ENCODE measurements around the gene CAPN7.
A peak's percentile ranks its signal among the peaks of the same experiment; 100 is the strongest.
"Not testable (repeated sequence)": the region's sequence is repeated elsewhere in the genome, so short reads cannot be mapped to it uniquely, and the experiment has no call there.

CAPN7 gene

GRCh38 chr3:15205934-15206661, at the start of gene CAPN7:
Gene CAPN7 (plus strand): TSS chr3:15206246. CDS start chr3:15206496, 250 bp downstream.
- H3K4me3 ChIP-seq (ENCODE audit: low read length): peak within 1 kb of the TSS; percentile 91
- H3K27me3 ChIP-seq (replicated peaks; ENCODE audit: control insufficient read depth, insufficient read depth, low read length): no peaks in the 10 kb centered on the region
- peaks cover 18% of the 10 kb centered on the region for H3K36me3 ChIP-seq (ENCODE audit: control insufficient read depth, insufficient read depth, low read length, severe bottlenecking)
- peaks cover 19% of the 10 kb centered on the region for H3K4me1 ChIP-seq (ENCODE audit: control insufficient read depth, insufficient read depth, low read length)
- peak; percentile 99 for DNase-seq (ENCODE audit: low read depth)
- H3K9ac ChIP-seq (ENCODE audit: low read length): peak within 1 kb of the TSS; percentile 99
- H3K9me3 ChIP-seq (ENCODE audit: control insufficient read depth, low read length): no peaks in the 10 kb centered on the region

GRCh38 chr3:15157441-15157840, 48.6 kb upstream of the CAPN7 start:
- no peak for DNase-seq (ENCODE audit: low read depth)
- H3K27me3 ChIP-seq (replicated peaks; ENCODE audit: control insufficient read depth, insufficient read depth, low read length): peaks cover 47% of the 10 kb centered on the region

GRCh38 chr3:15159501-15160136, 46.4 kb upstream of the CAPN7 start:
- Histone ChIP-seq H3K27me3 (replicated peaks; ENCODE audit: control insufficient read depth, insufficient read depth, low read length) (peaks cover 25% of the 10 kb centered on the region), H3K36me3 (ENCODE audit: control insufficient read depth, insufficient read depth, low read length, severe bottlenecking) (no peaks in the 10 kb centered on the region), H3K9me3 (ENCODE audit: control insufficient read depth, low read length) (peaks cover 9% of the 10 kb centered on the region), H3K9ac (ENCODE audit: low read length) (no peak overlapping the region), H3K4me1 (ENCODE audit: control insufficient read depth, insufficient read depth, low read length) (no peaks in the 10 kb centered on the region), H3K4me3 (ENCODE audit: low read length) (no peak overlapping the region)
- DNase-seq (ENCODE audit: low read depth): peak; percentile 7

More at GRCh38 chr3:15157441-15157840, 48.6 kb upstream of the CAPN7 start:
- Histone ChIP-seq H3K4me3 (ENCODE audit: low read length) (no peak overlapping the region), H3K9me3 (ENCODE audit: control insufficient read depth, low read length) (peaks cover 9% of the 10 kb centered on the region), H3K36me3 (ENCODE audit: control insufficient read depth, insufficient read depth, low read length, severe bottlenecking) (no peaks in the 10 kb centered on the region), H3K9ac (ENCODE audit: low read length) (no peak overlapping the region), H3K4me1 (ENCODE audit: control insufficient read depth, insufficient read depth, low read length) (no peaks in the 10 kb centered on the region)

GRCh38 chr3:15160662-15161061, 45.4 kb upstream of the CAPN7 start:
- Histone ChIP-seq H3K9me3 (ENCODE audit: control insufficient read depth, low read length) (peaks cover 9% of the 10 kb centered on the region), H3K4me1 (ENCODE audit: control insufficient read depth, insufficient read depth, low read length) (no peaks in the 10 kb centered on the region), H3K9ac (ENCODE audit: low read length) (no peak overlapping the region), H3K36me3 (ENCODE audit: control insufficient read depth, insufficient read depth, low read length, severe bottlenecking) (no peaks in the 10 kb centered on the region), H3K4me3 (ENCODE audit: low read length) (no peak overlapping the region), H3K27me3 (replicated peaks; ENCODE audit: control insufficient read depth, insufficient read depth, low read length) (peaks cover 14% of the 10 kb centered on the region)
- no peak for DNase-seq (ENCODE audit: low read depth)

- Histone ChIP-seq H3K4me3 (ENCODE audit: low read length) (no peak overlapping the region), H3K4me1 (ENCODE audit: control insufficient read depth, insufficient read depth, low read length) (no peaks in the 10 kb centered on the region), H3K9me3 (ENCODE audit: control insufficient read depth, low read length) (peaks cover 9% of the 10 kb centered on the region), H3K36me3 (ENCODE audit: control insufficient read depth, insufficient read depth, low read length, severe bottlenecking) (no peaks in the 10 kb centered on the region), H3K27me3 (replicated peaks; ENCODE audit: control insufficient read depth, insufficient read depth, low read length) (peaks cover 11% of the 10 kb centered on the region), H3K9ac (ENCODE audit: low read length) (no peak overlapping the region)
- peak; percentile 9 for DNase-seq (ENCODE audit: low read depth)
Measured at GRCh38 chr3:15161133-15161532, 44.9 kb upstream of the CAPN7 start.

- H3K4me1 ChIP-seq (ENCODE audit: control insufficient read depth, insufficient read depth, low read length); H3K27me3 ChIP-seq (replicated peaks; ENCODE audit: control insufficient read depth, insufficient read depth, low read length); H3K9ac ChIP-seq (ENCODE audit: low read length); H3K4me3 ChIP-seq (ENCODE audit: low read length); H3K9me3 ChIP-seq (ENCODE audit: control insufficient read depth, low read length); DNase-seq (ENCODE audit: low read depth); H3K36me3 ChIP-seq (ENCODE audit: control insufficient read depth, insufficient read depth, low read length, severe bottlenecking): not testable (repeated sequence)
Measured at GRCh38 chr3:15163656-15164055, 42.4 kb upstream of the CAPN7 start.

- no peaks in the 10 kb centered on the region for H3K36me3 ChIP-seq (ENCODE audit: control insufficient read depth, insufficient read depth, low read length, severe bottlenecking)
- H3K4me3 ChIP-seq (ENCODE audit: low read length): no peak overlapping the region
- no peak overlapping the region for H3K9ac ChIP-seq (ENCODE audit: low read length)
- no peaks in the 10 kb centered on the region for H3K9me3 ChIP-seq (ENCODE audit: control insufficient read depth, low read length)
- peak; percentile 87 for DNase-seq (ENCODE audit: low read depth)
- no peaks in the 10 kb centered on the region for H3K27me3 ChIP-seq (replicated peaks; ENCODE audit: control insufficient read depth, insufficient read depth, low read length)
- H3K4me1 ChIP-seq (ENCODE audit: control insufficient read depth, insufficient read depth, low read length): no peaks in the 10 kb centered on the region
Measured at GRCh38 chr3:15164340-15164739, 41.7 kb upstream of the CAPN7 start.

- Histone ChIP-seq H3K9me3 (ENCODE audit: control insufficient read depth, low read length) (no peaks in the 10 kb centered on the region), H3K4me1 (ENCODE audit: control insufficient read depth, insufficient read depth, low read length) (no peaks in the 10 kb centered on the region), H3K9ac (ENCODE audit: low read length) (no peak overlapping the region), H3K4me3 (ENCODE audit: low read length) (no peak overlapping the region), H3K27me3 (replicated peaks; ENCODE audit: control insufficient read depth, insufficient read depth, low read length) (no peaks in the 10 kb centered on the region), H3K36me3 (ENCODE audit: control insufficient read depth, insufficient read depth, low read length, severe bottlenecking) (no peaks in the 10 kb centered on the region)
- no peak for DNase-seq (ENCODE audit: low read depth)
Measured at GRCh38 chr3:15165061-15165460, 41.0 kb upstream of the CAPN7 start.

- not testable (repeated sequence) for H3K9ac ChIP-seq (ENCODE audit: low read length); H3K36me3 ChIP-seq (ENCODE audit: control insufficient read depth, insufficient read depth, low read length, severe bottlenecking); H3K4me1 ChIP-seq (ENCODE audit: control insufficient read depth, insufficient read depth, low read length); H3K9me3 ChIP-seq (ENCODE audit: control insufficient read depth, low read length); H3K4me3 ChIP-seq (ENCODE audit: low read length); H3K27me3 ChIP-seq (replicated peaks; ENCODE audit: control insufficient read depth, insufficient read depth, low read length); DNase-seq (ENCODE audit: low read depth)
Measured at GRCh38 chr3:15166391-15166790, 39.7 kb upstream of the CAPN7 start.

GRCh38 chr3:15171096-15171495, 35.0 kb upstream of the CAPN7 start:
- Histone ChIP-seq H3K4me1 (ENCODE audit: control insufficient read depth, insufficient read depth, low read length) (peaks cover 8% of the 10 kb centered on the region), H3K4me3 (ENCODE audit: low read length) (no peak overlapping the region), H3K27me3 (replicated peaks; ENCODE audit: control insufficient read depth, insufficient read depth, low read length) (peaks cover 39% of the 10 kb centered on the region), H3K9ac (ENCODE audit: low read length) (no peak overlapping the region), H3K9me3 (ENCODE audit: control insufficient read depth, low read length) (peaks cover 8% of the 10 kb centered on the region), H3K36me3 (ENCODE audit: control insufficient read depth, insufficient read depth, low read length, severe bottlenecking) (no peaks in the 10 kb centered on the region)
- peak; percentile 49 for DNase-seq (ENCODE audit: low read depth)

- peaks cover 8% of the 10 kb centered on the region for H3K9me3 ChIP-seq (ENCODE audit: control insufficient read depth, low read length)
- H3K36me3 ChIP-seq (ENCODE audit: control insufficient read depth, insufficient read depth, low read length, severe bottlenecking): no peaks in the 10 kb centered on the region
- peaks cover 8% of the 10 kb centered on the region for H3K4me1 ChIP-seq (ENCODE audit: control insufficient read depth, insufficient read depth, low read length)
- no peak overlapping the region for H3K4me3 ChIP-seq (ENCODE audit: low read length)
- H3K9ac ChIP-seq (ENCODE audit: low read length): no peak overlapping the region
- H3K27me3 ChIP-seq (replicated peaks; ENCODE audit: control insufficient read depth, insufficient read depth, low read length): peaks cover 46% of the 10 kb centered on the region
- DNase-seq (ENCODE audit: low read depth): no peak
Measured at GRCh38 chr3:15172806-15173205, 33.2 kb upstream of the CAPN7 start.
